ENCODE data around the gene NUP98.

The NUP98 gene

GRCh38 chr11:3810951-3811350 lies 13.6 kb upstream of the NUP98 start:
- Histone ChIP-seq H3K27me3 (ENCODE audit: control insufficient read depth in 1 of 2, insufficient read depth in 2 of 2, low read length in 2 of 2) (no peaks in the 10 kb centered on the region), H3K27ac (ENCODE audit: low read length) (no peak overlapping the region), H3K9ac (ENCODE audit: low read length in 2 of 2) (no peak overlapping the region), H3K4me3 (ENCODE audit: low read length in 2 of 2) (no peak overlapping the region), H3K9me3 (ENCODE audit: control insufficient read depth in 2 of 2, low read length in 2 of 2) (no peaks in the 10 kb centered on the region), H3K36me3 (ENCODE audit: control insufficient read depth in 2 of 2, insufficient read depth in 2 of 2, low read length in 2 of 2) (no peaks in the 10 kb centered on the region), H3K4me1 (ENCODE audit: control insufficient read depth, insufficient read depth, low read length) (peaks cover 15% of the 10 kb centered on the region)

DNA sequence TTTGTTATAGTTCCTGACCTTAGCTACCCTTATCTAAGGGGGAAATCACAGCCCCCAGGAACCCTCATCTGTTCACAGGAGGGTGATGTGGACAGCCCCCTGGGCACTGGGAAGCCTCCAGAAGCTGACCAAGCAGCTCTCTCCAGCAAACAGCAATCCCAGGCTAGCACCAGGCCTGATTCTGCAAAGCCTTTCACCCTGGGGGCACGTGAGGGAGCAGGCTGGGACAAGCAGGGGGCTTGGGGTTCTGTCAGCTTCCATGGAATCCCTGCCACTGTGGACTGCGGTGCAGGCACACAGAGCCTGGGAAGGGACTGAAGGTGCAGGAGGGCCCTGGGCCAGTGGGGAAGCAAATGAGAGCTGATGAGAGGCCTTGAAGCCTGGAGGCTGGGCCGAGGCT lies 13.1 kb upstream of the NUP98 start:
- Histone ChIP-seq H3K9ac (ENCODE audit: low read length in 2 of 2) (no peak overlapping the region), H3K27me3 (ENCODE audit: control insufficient read depth in 1 of 2, insufficient read depth in 2 of 2, low read length in 2 of 2) (no peaks in the 10 kb centered on the region), H3K4me3 (ENCODE audit: low read length in 2 of 2) (no peak overlapping the region), H3K9me3 (ENCODE audit: control insufficient read depth in 2 of 2, low read length in 2 of 2) (no peaks in the 10 kb centered on the region), H3K27ac (ENCODE audit: low read length) (no peak overlapping the region), H3K36me3 (ENCODE audit: control insufficient read depth in 2 of 2, insufficient read depth in 2 of 2, low read length in 2 of 2) (no peaks in the 10 kb centered on the region), H3K4me1 (ENCODE audit: control insufficient read depth, insufficient read depth, low read length) (peaks cover 15% of the 10 kb centered on the region)

DNA sequence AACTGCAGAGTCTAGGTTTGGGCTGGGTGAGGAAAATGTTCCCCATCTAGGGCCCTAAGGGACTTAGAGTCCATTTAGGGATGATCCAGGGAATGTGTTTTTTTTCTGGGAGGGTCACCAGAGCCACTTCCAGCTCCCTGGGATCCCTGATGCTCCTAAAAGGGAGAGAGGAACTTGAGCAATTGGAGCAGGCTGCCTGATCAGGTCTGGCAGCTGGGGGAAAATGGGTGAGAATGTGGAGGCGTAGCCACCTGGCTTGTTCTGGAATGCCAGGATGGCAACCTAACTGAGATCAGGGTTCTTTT lies 12.2 kb upstream of the NUP98 start:
- Histone ChIP-seq H3K4me1 (ENCODE audit: control insufficient read depth, insufficient read depth, low read length) (peaks cover 15% of the 10 kb centered on the region), H3K27me3 (ENCODE audit: control insufficient read depth in 1 of 2, insufficient read depth in 2 of 2, low read length in 2 of 2) (no peaks in the 10 kb centered on the region), H3K9ac (ENCODE audit: low read length in 2 of 2) (no peak overlapping the region), H3K36me3 (ENCODE audit: control insufficient read depth in 2 of 2, insufficient read depth in 2 of 2, low read length in 2 of 2) (no peaks in the 10 kb centered on the region), H3K4me3 (ENCODE audit: low read length in 2 of 2) (no peak overlapping the region), H3K9me3 (ENCODE audit: control insufficient read depth in 2 of 2, low read length in 2 of 2) (no peaks in the 10 kb centered on the region), H3K27ac (ENCODE audit: low read length) (no peak overlapping the region)

DNA sequence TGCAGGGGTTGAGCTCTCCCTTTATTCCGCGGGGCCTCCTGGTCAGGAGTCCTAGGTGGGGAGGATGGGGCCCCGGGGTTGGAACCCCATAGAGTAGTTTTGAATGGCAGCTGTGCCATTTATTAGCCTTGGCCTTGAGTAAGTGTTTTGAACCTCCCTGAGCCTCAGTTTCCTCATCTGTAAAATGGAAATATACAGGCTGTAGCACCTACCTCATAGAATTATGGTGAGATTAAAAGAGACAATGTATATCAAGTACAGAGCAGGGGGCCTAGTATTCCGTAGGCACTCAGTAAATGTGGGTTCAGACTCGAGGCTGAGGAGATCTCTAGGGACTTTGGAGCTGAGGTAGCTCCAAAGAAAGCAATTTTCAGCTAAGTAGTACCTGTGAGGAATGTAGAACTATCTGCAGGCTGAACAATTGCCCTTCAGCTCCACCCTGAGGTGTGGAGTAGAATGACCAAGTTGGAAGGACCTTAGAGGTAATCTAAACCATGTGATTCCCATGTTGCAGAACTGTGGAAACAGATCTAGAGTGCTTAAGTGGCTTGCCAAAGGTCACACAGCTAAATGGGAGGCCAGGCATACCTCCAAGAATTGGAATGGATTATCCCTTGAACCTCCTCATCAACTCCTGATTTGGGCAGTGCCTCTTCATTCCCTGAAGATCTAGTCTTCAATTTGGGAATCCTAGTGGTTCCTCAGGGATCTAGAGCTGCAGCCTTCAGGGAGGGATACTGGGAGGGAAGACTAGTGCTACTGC lies 11.7 kb upstream of the NUP98 start:
- Histone ChIP-seq H3K4me1 (ENCODE audit: control insufficient read depth, insufficient read depth, low read length) (peaks cover 15% of the 10 kb centered on the region), H3K27ac (ENCODE audit: low read length) (no peak overlapping the region), H3K9ac (ENCODE audit: low read length in 2 of 2) (peak overlapping the region; percentile 58 to 80), H3K9me3 (ENCODE audit: control insufficient read depth in 2 of 2, low read length in 2 of 2) (no peaks in the 10 kb centered on the region), H3K4me3 (ENCODE audit: low read length in 2 of 2) (peak overlapping the region; percentile 85 to 94), H3K36me3 (ENCODE audit: control insufficient read depth in 2 of 2, insufficient read depth in 2 of 2, low read length in 2 of 2) (no peaks in the 10 kb centered on the region), H3K27me3 (ENCODE audit: control insufficient read depth in 1 of 2, insufficient read depth in 2 of 2, low read length in 2 of 2) (no peaks in the 10 kb centered on the region)

GRCh38 chr11:3807909-3808860 lies 10.8 kb upstream of the NUP98 start, which contains the start of gene PGAP2:
TSS of gene PGAP2 (plus strand) at chr11:3808560. CDS start at chr11:3811260, 2,700 bp downstream.
- H3K27me3 ChIP-seq (ENCODE audit: control insufficient read depth in 1 of 2, insufficient read depth in 2 of 2, low read length in 2 of 2) = no peaks in the 10 kb centered on the region
- H3K27ac ChIP-seq (ENCODE audit: low read length) = no peak within 1 kb of the TSS
- H3K4me1 ChIP-seq (ENCODE audit: control insufficient read depth, insufficient read depth, low read length) = peaks cover 15% of the 10 kb centered on the region
- peak within 1 kb of the TSS; percentile 80 to 86 for H3K9ac ChIP-seq (ENCODE audit: low read length in 2 of 2)
- no peaks in the 10 kb centered on the region for H3K36me3 ChIP-seq (ENCODE audit: control insufficient read depth in 2 of 2, insufficient read depth in 2 of 2, low read length in 2 of 2)
- no peaks in the 10 kb centered on the region for H3K9me3 ChIP-seq (ENCODE audit: control insufficient read depth in 2 of 2, low read length in 2 of 2)
- peak within 1 kb of the TSS; percentile 85 to 94 for H3K4me3 ChIP-seq (ENCODE audit: low read length in 2 of 2)

DNA sequence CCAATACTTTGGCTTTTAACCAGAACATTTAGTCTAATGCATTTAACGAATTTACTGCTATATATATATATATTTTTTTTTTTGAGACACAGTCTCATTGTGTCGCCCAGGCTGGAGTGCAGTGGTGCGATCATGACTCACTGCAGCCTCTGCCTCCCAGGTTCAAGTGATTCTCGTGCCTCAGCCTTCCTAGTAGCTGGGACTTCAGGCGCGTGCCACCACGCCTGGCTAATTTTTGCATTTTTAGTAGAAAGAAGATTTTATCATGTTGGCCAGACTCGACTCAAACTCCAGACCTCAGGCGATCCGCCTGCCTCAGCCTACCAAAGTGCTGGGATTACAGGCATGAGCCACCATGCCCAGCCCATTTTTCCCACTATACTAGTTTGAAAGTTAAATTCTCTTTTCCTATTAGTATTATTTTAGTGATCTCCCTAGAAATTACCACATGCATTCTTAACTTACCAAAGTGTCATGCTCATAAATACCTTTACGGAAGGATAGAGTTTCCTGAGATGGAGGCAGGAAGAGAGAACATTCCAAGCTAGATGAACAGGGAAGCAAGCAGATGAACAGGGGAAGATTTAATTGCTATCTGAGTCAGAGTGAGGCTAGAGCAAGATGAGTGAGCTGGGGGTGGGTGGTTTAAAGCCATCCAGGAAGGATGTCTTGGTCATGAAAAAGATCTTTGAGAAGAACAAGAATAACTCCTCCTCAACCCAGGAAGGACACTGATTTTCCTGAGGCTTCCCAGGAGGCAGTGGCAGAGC lies 6.6 kb upstream of the NUP98 start:
- no peaks in the 10 kb centered on the region for H3K9me3 ChIP-seq (ENCODE audit: control insufficient read depth in 2 of 2, low read length in 2 of 2)
- no peaks in the 10 kb centered on the region for H3K27me3 ChIP-seq (ENCODE audit: control insufficient read depth in 1 of 2, insufficient read depth in 2 of 2, low read length in 2 of 2)
- H3K9ac ChIP-seq (ENCODE audit: low read length in 2 of 2) = no peak overlapping the region

GRCh38 chr11:3802011-3802790 lies 4.8 kb upstream of the NUP98 start:
- Histone ChIP-seq H3K4me3 (ENCODE audit: low read length in 2 of 2) (no peak overlapping the region), H3K27me3 (ENCODE audit: control insufficient read depth in 1 of 2, insufficient read depth in 2 of 2, low read length in 2 of 2) (no peaks in the 10 kb centered on the region), H3K36me3 (ENCODE audit: control insufficient read depth in 2 of 2, insufficient read depth in 2 of 2, low read length in 2 of 2) (no peaks in the 10 kb centered on the region), H3K4me1 (ENCODE audit: control insufficient read depth, insufficient read depth, low read length) (peaks cover 4% of the 10 kb centered on the region), H3K9me3 (ENCODE audit: control insufficient read depth in 2 of 2, low read length in 2 of 2) (no peaks in the 10 kb centered on the region), H3K27ac (ENCODE audit: low read length) (no peak overlapping the region), H3K9ac (ENCODE audit: low read length in 2 of 2) (no peak overlapping the region)

More for the DNA sequence above, 6.6 kb upstream of the NUP98 start:
- no peaks in the 10 kb centered on the region for H3K36me3 ChIP-seq (ENCODE audit: control insufficient read depth in 2 of 2, insufficient read depth in 2 of 2, low read length in 2 of 2)
- H3K27ac ChIP-seq (ENCODE audit: low read length) = no peak overlapping the region
- H3K4me3 ChIP-seq (ENCODE audit: low read length in 2 of 2) = no peak overlapping the region
- H3K4me1 ChIP-seq (ENCODE audit: control insufficient read depth, insufficient read depth, low read length) = peaks cover 13% of the 10 kb centered on the region

- Histone ChIP-seq H3K27me3 (ENCODE audit: control insufficient read depth in 1 of 2, insufficient read depth in 2 of 2, low read length in 2 of 2) (no peaks in the 10 kb centered on the region), H3K9ac (ENCODE audit: low read length in 2 of 2) (no peak overlapping the region), H3K4me1 (ENCODE audit: control insufficient read depth, insufficient read depth, low read length) (peaks cover 8% of the 10 kb centered on the region), H3K36me3 (ENCODE audit: control insufficient read depth in 2 of 2, insufficient read depth in 2 of 2, low read length in 2 of 2) (no peaks in the 10 kb centered on the region), H3K27ac (ENCODE audit: low read length) (no peak overlapping the region), H3K9me3 (ENCODE audit: control insufficient read depth in 2 of 2, low read length in 2 of 2) (no peaks in the 10 kb centered on the region), H3K4me3 (ENCODE audit: low read length in 2 of 2) (no peak overlapping the region)
These were observed 2.5 kb upstream of the NUP98 start for GRCh38 chr11:3799873-3800272.

- H3K4me1 ChIP-seq (ENCODE audit: control insufficient read depth, insufficient read depth, low read length) = peaks cover 13% of the 10 kb centered on the region
- H3K27ac ChIP-seq (ENCODE audit: low read length) = no peak overlapping the region
- no peaks in the 10 kb centered on the region for H3K36me3 ChIP-seq (ENCODE audit: control insufficient read depth in 2 of 2, insufficient read depth in 2 of 2, low read length in 2 of 2)
- no peak overlapping the region for H3K9ac ChIP-seq (ENCODE audit: low read length in 2 of 2)
- no peaks in the 10 kb centered on the region for H3K27me3 ChIP-seq (ENCODE audit: control insufficient read depth in 1 of 2, insufficient read depth in 2 of 2, low read length in 2 of 2)
- no peak overlapping the region for H3K4me3 ChIP-seq (ENCODE audit: low read length in 2 of 2)
- H3K9me3 ChIP-seq (ENCODE audit: control insufficient read depth in 2 of 2, low read length in 2 of 2) = no peaks in the 10 kb centered on the region
These were observed 1.8 kb upstream of the NUP98 start for GRCh38 chr11:3799143-3799542.

GRCh38 chr11:3796801-3797328 lies 489 bp downstream of the NUP98 start:
- Histone ChIP-seq H3K9me3 (ENCODE audit: control insufficient read depth in 2 of 2, low read length in 2 of 2) (no peaks in the 10 kb centered on the region), H3K4me1 (ENCODE audit: control insufficient read depth, insufficient read depth, low read length) (peaks cover 13% of the 10 kb centered on the region), H3K9ac (ENCODE audit: low read length in 2 of 2) (peak overlapping the region; percentile 93 to 96), H3K4me3 (ENCODE audit: low read length in 2 of 2) (peak overlapping the region; percentile 92 to 96), H3K27ac (ENCODE audit: low read length) (peak overlapping the region; percentile 94), H3K36me3 (ENCODE audit: control insufficient read depth in 2 of 2, insufficient read depth in 2 of 2, low read length in 2 of 2) (peaks cover 6 to 8% of the 10 kb centered on the region in 2 donors), H3K27me3 (ENCODE audit: control insufficient read depth in 1 of 2, insufficient read depth in 2 of 2, low read length in 2 of 2) (no peaks in the 10 kb centered on the region)
